Measurements from ENCODE around the gene CDC16. TPM values are rescaled to one million over a fixed set of nuclear protein-coding genes. Genes with fewer than 3 reads are reported as not detected.

Gene CDC16
- total RNA-seq, 1 donor from 2014 or later: 65.4 TPM

GRCh38 chr13:114285166-114285808 is 50.6 kb downstream of the CDC16 start:
- no peak for DNase-seq (ENCODE audit: low spot score)
- Mint-ChIP-seq H3K27ac (ENCODE audit: unreplicated experiment) (no peak overlapping the region), H3K27me3 (ENCODE audit: unreplicated experiment) (peaks cover 5% of the 10 kb centered on the region), H3K4me3 (ENCODE audit: unreplicated experiment) (peak overlapping the region; percentile 73), H3K4me1 (ENCODE audit: unreplicated experiment) (peaks cover 14% of the 10 kb centered on the region), H3K36me3 (ENCODE audit: low read depth, unreplicated experiment) (peaks cover 30% of the 10 kb centered on the region), H3K9me3 (ENCODE audit: unreplicated experiment) (no peaks in the 10 kb centered on the region)
- TF ChIP-seq CTCF (IDR thresholded peaks at IDR 0.05; ENCODE audit: unreplicated experiment): no peak

GRCh38 chr13:114286808-114287207 is 52.1 kb downstream of the CDC16 start:
- peaks cover 30% of the 10 kb centered on the region for H3K36me3 Mint-ChIP-seq (ENCODE audit: low read depth, unreplicated experiment)

GRCh38 chr13:114288157-114288591 is 53.5 kb downstream of the CDC16 start:
- no peaks in the 10 kb centered on the region for H3K27me3 Mint-ChIP-seq (ENCODE audit: unreplicated experiment)
- no peak for DNase-seq (ENCODE audit: low spot score)
- no peaks in the 10 kb centered on the region for H3K9me3 Mint-ChIP-seq (ENCODE audit: unreplicated experiment)
- H3K27ac Mint-ChIP-seq (ENCODE audit: unreplicated experiment): no peak overlapping the region
- TF ChIP-seq CTCF (IDR thresholded peaks at IDR 0.05; ENCODE audit: unreplicated experiment): no peak
- H3K4me1 Mint-ChIP-seq (ENCODE audit: unreplicated experiment): peaks cover 5% of the 10 kb centered on the region
- H3K4me3 Mint-ChIP-seq (ENCODE audit: unreplicated experiment): peak overlapping the region; percentile 44
- peaks cover 30% of the 10 kb centered on the region for H3K36me3 Mint-ChIP-seq (ENCODE audit: low read depth, unreplicated experiment)

More at GRCh38 chr13:114286808-114287207, 52.1 kb downstream of the CDC16 start:
- Mint-ChIP-seq H3K27ac (ENCODE audit: unreplicated experiment) (peak overlapping the region; percentile 0), H3K9me3 (ENCODE audit: unreplicated experiment) (no peaks in the 10 kb centered on the region), H3K27me3 (ENCODE audit: unreplicated experiment) (no peaks in the 10 kb centered on the region), H3K4me1 (ENCODE audit: unreplicated experiment) (peaks cover 7% of the 10 kb centered on the region), H3K4me3 (ENCODE audit: unreplicated experiment) (peak overlapping the region; percentile 5)
- TF ChIP-seq CTCF (IDR thresholded peaks at IDR 0.05; ENCODE audit: unreplicated experiment): no peak
- DNase-seq (ENCODE audit: low spot score): no peak

GRCh38 chr13:114296448-114296847 is 61.8 kb downstream of the CDC16 start:
- Mint-ChIP-seq H3K4me3 (ENCODE audit: unreplicated experiment) (no peak overlapping the region), H3K27me3 (ENCODE audit: unreplicated experiment) (peaks cover 2% of the 10 kb centered on the region), H3K36me3 (ENCODE audit: low read depth, unreplicated experiment) (peaks cover 34% of the 10 kb centered on the region), H3K27ac (ENCODE audit: unreplicated experiment) (no peak overlapping the region), H3K9me3 (ENCODE audit: unreplicated experiment) (no peaks in the 10 kb centered on the region), H3K4me1 (ENCODE audit: unreplicated experiment) (no peaks in the 10 kb centered on the region)
- TF ChIP-seq CTCF (IDR thresholded peaks at IDR 0.05; ENCODE audit: unreplicated experiment): no peak
- no peak for DNase-seq (ENCODE audit: low spot score)

- H3K4me3 Mint-ChIP-seq (ENCODE audit: unreplicated experiment): no peak overlapping the region
- H3K27ac Mint-ChIP-seq (ENCODE audit: unreplicated experiment): no peak overlapping the region
- no peaks in the 10 kb centered on the region for H3K9me3 Mint-ChIP-seq (ENCODE audit: unreplicated experiment)
- TF ChIP-seq CTCF (IDR thresholded peaks at IDR 0.05; ENCODE audit: unreplicated experiment): no peak
- H3K36me3 Mint-ChIP-seq (ENCODE audit: low read depth, unreplicated experiment): peaks cover 38% of the 10 kb centered on the region
- no peak for DNase-seq (ENCODE audit: low spot score)
- peaks cover 2% of the 10 kb centered on the region for H3K27me3 Mint-ChIP-seq (ENCODE audit: unreplicated experiment)
- no peaks in the 10 kb centered on the region for H3K4me1 Mint-ChIP-seq (ENCODE audit: unreplicated experiment)
Measured at GRCh38 chr13:114296902-114297301, 62.2 kb downstream of the CDC16 start.
